Activated T-helper 1 cell treated with anti-CD3 and anti-CD28 coated beads, Interleukin-2, amount 50 U/mL, for 16 hours (primary cell): Measurements from ENCODE around the gene ZNF442.
A peak's percentile ranks its signal among the peaks of the same experiment; 100 is the strongest.
"Not testable (repeated sequence)": the region's sequence is repeated elsewhere in the genome, so short reads cannot be mapped to it uniquely, and the experiment has no call there.

ENCODE experiments used
- DNase-seq, 2 donors: peaks; one replicate each; pipeline ENCODE4 v3.0.0-alpha.2; 2020; ENCODE audit warnings: low read depth in 1 of 2, low spot score in 1 of 2

Gene ZNF442

DNA sequence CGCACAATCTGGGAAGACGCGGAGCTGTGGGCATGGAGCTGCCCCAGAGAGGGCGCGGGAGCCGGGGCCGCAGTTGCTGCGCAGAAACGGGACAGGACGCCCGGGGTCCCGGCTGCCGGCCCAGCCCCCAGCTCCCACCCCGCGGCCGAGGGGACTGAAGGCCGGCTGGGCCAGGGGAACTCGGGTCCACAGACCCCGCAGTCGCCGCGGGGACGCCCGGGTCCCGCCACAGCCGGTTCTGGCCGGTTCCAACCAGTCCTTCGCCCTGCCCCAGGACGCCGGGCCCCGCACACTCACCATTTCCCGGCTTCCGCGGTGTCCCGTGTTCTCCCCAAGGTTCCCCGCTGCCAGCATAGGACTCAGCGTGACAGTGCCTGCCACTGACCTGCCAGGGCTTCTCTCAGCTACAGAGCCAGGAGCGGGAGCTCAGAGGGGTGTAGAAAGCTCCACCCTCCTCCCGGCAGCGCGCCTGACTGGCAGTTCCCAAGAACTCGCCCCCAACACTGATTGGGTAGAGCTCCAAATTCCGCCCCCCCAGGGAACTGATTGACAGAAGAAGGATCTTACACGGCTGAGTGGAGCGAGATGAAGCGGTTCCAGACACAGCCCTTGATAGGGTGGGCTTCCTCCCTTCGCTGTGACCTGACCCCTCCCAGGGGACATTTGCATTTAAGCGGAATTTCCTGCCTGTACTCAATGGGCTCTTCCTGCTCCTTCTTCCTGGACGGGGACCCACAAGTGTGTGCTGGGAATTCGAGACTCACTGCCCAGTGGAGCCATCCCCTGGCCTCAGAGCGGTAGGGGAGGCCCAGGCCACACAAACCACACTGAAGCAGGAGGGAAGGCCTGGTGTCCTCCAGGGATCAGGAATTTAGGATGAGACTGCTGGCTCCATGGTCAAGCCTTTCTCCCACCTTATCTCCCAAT, at the start of gene ZNF442:
Gene ZNF442, minus strand, starts transcription at position 448 of the 927 bp plus-strand sequence. CDS start 2,052 bp downstream, outside the sequence.
- peak; percentile 52 to 70 for DNase-seq

DNA sequence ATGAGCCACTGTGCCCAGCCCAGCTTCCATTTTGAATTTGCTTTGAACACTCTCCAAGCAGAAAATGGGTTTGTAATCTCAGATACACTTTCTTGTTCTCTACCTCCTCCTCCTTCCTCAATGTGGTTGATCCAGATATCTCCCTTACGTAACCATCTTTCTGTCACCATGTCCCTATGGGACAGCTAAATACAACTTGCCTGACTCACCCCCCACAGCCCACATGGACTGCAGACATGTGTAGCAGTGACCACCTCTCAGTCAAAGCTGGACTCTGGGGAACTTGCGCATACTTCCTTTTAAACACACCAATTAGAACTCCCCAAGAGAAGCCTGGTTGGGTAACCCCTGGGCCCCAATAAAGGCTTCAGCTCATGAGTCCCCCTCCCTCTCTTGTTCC, 46.4 kb upstream of the ZNF442 start:
- no peak for DNase-seq

DNA sequence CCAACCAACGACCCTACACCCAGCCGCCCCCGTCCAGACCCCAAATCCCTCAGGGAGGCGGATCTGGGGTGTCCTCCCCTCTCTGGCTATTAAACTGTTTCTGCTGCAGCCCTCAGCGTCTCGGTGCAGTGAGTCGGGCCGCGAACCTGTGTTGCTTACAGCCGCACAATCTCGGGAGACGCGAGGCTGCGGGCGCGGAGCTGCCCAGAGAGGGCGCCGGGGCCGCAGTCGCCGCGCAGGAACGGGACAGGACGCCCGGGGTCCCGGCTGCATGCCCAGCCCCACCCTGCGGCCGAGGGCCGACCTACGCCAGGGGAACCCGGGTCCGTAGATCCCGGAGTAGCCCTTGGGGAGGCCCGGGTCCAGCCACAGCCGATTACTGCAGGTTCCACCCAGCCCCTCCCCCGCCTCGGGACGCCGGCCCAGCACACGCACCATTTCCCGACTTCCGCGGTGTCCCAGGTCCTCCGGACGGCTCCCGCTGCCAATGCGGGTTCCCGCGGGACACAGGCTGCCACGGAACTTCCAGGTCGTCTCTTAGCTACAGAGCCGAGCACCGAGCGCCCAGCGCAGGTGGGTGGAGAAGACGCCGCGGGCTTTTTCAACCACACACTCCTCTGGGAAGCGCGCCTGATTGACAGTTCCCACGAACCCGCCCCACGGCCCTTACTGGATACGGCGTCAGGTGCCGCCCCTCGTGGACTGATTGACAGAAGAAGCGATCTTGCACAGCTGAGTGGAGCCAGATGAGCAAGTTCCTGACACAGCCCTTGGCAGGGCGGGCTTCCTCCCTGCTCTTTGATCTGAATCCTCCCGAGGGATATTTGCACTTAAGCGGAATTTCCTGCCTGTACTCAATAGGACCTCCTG, 35.4 kb upstream of the ZNF442 start, which contains the start of gene ZNF799:
Gene ZNF799, minus strand, starts transcription at position 639 of the 870 bp plus-strand sequence. Its CDS starts 201 bp downstream, at position 438.
- peak; percentile 60 to 67 for DNase-seq

DNA sequence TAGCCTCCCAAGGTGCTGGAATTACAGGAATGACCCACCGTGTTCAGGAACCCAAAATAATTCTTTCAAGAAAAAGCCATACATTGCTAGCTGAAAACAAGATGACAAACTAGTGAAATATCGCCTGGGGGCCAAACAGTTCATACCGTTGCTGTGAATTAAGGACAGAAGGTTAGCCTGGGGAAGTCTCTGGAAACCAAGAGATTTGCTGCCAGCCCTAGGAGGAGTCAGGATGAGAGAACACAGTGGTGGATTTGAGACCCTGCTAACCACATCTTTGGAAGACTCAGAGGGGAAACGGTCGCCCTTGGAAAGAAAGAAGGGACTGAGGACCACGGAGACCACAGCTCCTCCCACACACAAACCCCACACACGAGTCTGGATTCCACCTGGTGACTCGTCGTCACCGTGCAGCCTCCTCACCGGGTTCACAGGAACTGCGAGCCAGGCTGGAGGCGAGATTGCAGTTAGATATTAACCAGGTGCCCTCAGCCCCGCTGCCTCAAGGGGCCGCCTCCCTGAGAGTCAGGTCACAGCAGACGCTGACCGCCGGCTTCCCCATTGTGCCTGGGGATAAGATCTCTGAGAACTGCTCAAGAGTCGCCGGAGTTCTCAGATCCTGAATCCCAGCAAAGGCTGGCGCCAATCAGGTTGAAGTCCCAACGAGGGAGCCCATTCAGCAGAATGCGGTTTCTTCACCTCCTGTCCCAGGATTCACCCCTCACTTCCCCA, 34.6 kb upstream of the ZNF442 start:
- peak in 1 of 2 donors; percentile 6 for DNase-seq

GRCh38 chr19:12391148-12391547, 25.7 kb upstream of the ZNF442 start:
- not testable (repeated sequence) for DNase-seq

DNA sequence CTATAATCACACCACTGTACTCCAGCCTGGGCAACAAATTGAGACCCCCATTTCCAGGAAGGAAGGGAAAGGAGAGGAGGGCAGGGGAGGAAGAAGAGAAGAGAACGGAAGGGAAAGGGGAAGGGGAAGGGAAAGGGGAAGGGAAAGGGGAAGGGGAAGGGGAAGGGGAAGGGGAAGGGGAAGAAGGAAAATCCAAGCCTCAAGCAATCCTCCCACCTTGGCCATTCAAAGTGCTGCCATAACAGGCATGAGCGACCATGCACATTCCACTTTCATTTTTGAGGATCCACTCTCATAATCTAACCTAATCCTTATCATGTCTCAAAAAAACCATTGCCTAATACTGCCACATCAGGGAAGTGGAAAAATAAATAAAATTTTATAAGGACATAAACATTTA, 20.9 kb upstream of the ZNF442 start:
- DNase-seq: not testable (repeated sequence)

DNA sequence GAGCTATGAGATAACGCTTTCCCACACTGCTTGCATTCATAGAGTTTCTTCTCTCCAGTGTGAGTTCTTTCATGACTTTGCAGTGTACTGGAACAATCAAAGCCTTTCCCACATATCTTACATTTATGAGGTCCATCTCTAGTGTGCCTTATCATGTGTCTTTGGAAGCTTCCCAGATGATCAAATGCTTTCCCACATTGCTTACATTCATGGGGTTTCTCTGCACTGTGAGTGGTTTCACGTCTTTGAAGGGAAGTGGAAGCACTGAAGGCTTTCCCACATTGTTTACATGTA, 14.9 kb upstream of the ZNF442 start:
- no peak for DNase-seq

GRCh38 chr19:12379732-12380443, 14.4 kb upstream of the ZNF442 start:
- DNase-seq: no peak

DNA sequence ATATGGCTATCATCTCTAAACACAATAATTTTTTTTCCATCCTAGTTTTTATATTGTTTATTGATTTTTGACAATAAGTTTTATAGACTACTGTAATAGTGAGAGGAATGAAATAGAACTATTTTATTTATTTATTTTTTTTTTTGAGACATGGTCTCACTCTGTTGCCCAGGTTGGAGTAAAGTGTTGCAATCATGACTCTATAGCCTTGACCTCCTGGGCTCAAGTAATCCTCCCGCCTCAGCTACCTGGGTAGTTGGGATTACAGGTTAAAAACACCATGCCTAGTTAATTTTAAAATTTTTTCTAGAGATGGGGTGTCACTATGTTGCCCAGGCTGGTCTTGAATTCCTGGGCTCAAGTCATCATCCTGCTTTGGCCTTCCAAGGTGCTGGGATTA, 8.5 kb upstream of the ZNF442 start:
- no peak for DNase-seq

- no peak for DNase-seq
Measured at GRCh38 chr19:12364391-12365235, 870 bp downstream of the ZNF442 start.

DNA sequence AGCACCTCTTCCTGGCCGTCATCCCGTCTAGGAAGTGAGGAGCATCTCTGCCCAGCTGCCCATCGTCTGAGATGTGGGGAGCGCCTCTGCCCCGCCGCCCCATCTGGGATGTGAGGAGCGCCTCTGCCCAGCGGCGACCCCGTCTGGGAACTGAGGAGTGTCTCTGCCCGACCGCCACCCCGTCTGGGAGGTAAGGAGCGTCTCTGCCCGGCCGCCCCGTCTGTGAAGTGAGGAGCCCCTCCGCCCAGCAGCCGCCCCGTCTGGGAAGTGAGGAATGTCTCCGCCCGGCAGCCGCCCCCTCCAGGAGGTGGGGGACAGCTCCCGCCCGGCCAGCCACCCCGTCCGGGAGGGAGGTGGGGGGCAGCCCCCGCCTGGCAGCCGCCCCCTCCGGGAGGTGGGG, 3.2 kb downstream of the ZNF442 start:
- not testable (repeated sequence) for DNase-seq

- DNase-seq: no peak
Measured at GRCh38 chr19:12353375-12353774, 12.1 kb downstream of the ZNF442 start.

- no peak for DNase-seq
Measured at GRCh38 chr19:12350890-12351197, 14.6 kb downstream of the ZNF442 start.

DNA sequence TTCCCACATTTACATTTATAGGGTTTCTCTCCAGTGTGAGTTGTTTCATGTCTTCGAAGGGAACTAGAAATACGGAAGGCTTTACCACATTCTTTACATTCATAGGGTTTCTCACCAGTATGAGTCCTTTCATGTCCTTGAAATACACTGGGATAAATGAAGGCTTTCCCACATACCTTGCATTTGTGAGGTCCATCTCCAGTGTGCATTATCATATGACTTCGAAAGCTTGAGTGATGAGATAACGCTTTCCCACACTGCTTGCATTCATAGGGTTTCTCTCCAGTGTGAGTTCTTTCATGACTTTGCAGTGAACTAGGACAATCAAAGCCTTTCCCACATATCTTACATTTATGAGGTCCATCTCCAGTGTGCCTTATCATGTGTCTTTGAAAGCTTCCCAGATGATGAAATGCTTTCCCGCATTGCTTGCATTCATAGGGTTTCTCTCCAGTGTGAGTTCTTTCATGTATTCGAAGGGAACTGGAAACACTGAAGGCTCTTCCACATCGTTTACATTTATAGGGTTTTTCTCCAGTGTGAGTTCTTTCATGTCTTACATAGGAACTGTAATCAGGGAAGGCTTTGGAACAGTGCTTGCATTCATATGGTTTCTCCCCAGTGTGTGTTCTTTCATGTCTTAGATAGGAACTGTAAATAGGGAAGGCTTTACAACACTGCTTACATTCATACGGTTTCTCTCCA, 15.1 kb downstream of the ZNF442 start:
- DNase-seq: no peak

GRCh38 chr19:12346896-12347295, 18.6 kb downstream of the ZNF442 start:
- DNase-seq: no peak

- DNase-seq: no peak
Measured at GRCh38 chr19:12345197-12345596, 20.3 kb downstream of the ZNF442 start.

DNA sequence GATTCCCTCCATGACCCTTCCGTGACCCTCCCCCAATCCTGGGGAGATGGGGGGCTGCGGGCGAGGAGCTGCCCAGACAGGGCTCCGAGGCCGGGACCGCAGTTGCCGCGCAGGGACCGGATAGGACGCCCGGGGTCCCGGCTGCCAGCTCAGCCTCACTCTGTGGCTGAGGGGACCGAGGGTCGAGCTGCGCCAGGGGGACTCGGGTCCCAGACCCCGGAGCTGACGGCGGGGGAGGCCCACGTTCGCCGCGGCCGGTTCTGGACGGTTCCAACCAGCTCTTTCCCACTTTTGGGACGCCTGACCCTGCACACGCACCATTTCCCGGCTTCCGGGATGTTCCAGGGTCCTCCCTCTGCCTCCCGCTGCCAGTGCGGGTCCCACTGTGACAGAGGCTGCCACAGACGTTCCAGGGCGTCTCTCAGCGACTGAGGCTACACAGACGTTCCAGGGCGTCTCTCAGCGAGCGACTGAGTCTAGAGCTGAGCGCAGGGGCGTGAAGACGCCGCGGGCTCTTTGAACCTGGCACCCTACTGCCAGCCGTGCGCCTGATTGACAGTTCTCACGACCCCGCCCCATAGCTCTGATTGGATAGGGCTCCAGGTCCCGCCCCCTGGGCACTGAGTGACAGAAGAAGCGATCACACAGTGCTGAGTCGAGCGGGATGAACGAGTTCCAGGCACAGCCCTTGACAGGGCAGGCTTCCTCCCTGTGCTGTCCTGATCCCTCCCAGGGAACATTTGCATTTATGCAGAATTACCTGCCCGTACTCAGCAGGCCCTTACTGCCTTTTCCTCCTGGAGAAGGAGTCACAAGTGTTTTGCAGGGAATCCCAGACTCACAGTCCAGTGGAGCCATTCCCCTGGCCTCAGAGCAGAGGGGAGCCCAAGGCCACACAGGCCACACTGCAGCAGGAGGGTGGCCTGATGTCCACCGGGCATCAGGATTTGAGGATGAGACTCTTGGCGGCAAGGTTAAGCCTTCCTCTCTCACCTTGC, 32.0 kb downstream of the ZNF442 start, which contains the start of gene ZNF563:
Gene ZNF563, minus strand, starts transcription at position 472 of the 998 bp plus-strand sequence. Its CDS starts 151 bp downstream, at position 321.
- DNase-seq: peak; percentile 94 to 95
